OCI-LY3 (cell line): ENCODE measurements around the gene OR2L5.

Source experiments
- H2AFZ ChIP-seq: fragments of 200-600, 300-600 bp; shearing (Covaris generic); 2 replicates; pipeline ENCODE4 v1.6.0; 2014; ENCODE audit warnings: antibody characterized with exemption, low read depth, low read length
- H3K27ac ChIP-seq: fragments of 200-600, 300-600 bp; sonication (generic); 2 replicates; pipeline ENCODE4 v1.5.1; 2014; ENCODE audit warnings: mild to moderate bottlenecking, low read length, moderate library complexity, mixed read lengths
- H3K27me3 ChIP-seq: fragments of 200-600, 300-600 bp; sonication (generic); 2 replicates; pipeline ENCODE4 v1.6.1; 2014; ENCODE audit warnings: low read depth, low read length, mixed read lengths
- H3K36me3 ChIP-seq: fragments of 200-600, 300-600 bp; sonication (generic); replicated peaks from 2 replicates; pipeline ENCODE3; 2014; ENCODE audit warnings: low read depth, low read length, mixed read lengths
- H3K4me1 ChIP-seq: fragments of 300-600, 200-600 bp; sonication (generic); 2 replicates; pipeline ENCODE4 v1.6.1; 2014; ENCODE audit warnings: low read length, mixed read lengths
- H3K4me2 ChIP-seq: fragments of 200-600, 300-600 bp; sonication (generic); 2 replicates; pipeline ENCODE4 v1.6.1; 2014; ENCODE audit warnings: low read length, mixed read lengths
- H3K4me3 ChIP-seq: fragments of 300-600, 200-600 bp; sonication (generic); 2 replicates; pipeline ENCODE4 v1.5.1; 2014; ENCODE audit warnings: antibody characterized with exemption, mild to moderate bottlenecking, low read length, moderate library complexity
- H3K79me2 ChIP-seq: fragments of 300-600, 200-600 bp; shearing (Covaris generic); 2 replicates; pipeline ENCODE4 v1.6.1; 2014; ENCODE audit warnings: mild to moderate bottlenecking, low read length, mixed read lengths
- H3K9ac ChIP-seq: fragments of 300-600, 200-600 bp; shearing (Covaris generic); 2 replicates; pipeline ENCODE4 v1.6.0; 2014; ENCODE audit warnings: mild to moderate bottlenecking, low read length, moderate library complexity
- H3K9me3 ChIP-seq: fragments of 200-600, 300-600 bp; shearing (Covaris generic); 2 replicates; pipeline ENCODE4 v1.6.1; 2014; ENCODE audit warnings: low read length, mixed read lengths; ENCODE audit not compliant: insufficient read depth
- H4K20me1 ChIP-seq: fragments of 200-600, 300-600 bp; sonication (generic); 2 replicates; pipeline ENCODE4 v1.6.1; 2016; ENCODE audit warnings: low read length, mixed read lengths; ENCODE audit not compliant: insufficient read depth
- EZH2phosphoT487 ChIP-seq: fragments of 200-600 bp; shearing (Covaris generic); IDR thresholded peaks from 2 replicates; pipeline ENCODE4 v1.6.1; 2018; ENCODE audit warnings: antibody characterized with exemption, mixed run types, low read depth
- TF ChIP-seq, protein P1 (sequence below): fragments of 200-600, 300-600 bp; sonication (generic); IDR thresholded peaks from 2 replicates; pipeline ENCODE4 v1.5.1; 2014; ENCODE audit warnings: antibody characterized with exemption, low read length, low read depth

The OR2L5 gene

DNA sequence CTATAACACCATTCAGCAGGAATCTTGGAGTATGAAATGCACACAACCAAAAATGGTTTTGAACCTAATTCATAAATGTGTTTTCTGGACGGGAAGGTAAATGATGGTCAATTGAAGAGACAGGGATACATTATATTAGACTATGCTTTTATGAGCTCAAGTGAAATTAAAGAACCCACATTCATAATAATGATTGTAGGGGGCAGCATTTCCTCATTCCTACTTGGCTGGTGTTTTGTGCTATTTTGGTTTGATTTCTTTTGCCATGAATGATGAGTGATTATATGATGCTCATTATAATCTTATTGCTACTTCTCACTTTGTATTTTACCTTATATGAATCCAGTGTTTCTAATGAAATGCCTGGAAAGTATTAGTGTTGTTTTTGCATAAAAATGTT, 33.5 kb downstream of the OR2L5 start:
- Histone ChIP-seq H3K4me1 (no peaks in the 10 kb centered on the region), H3K9ac (no peak overlapping the region)
- TF ChIP-seq EZH2phosphoT487, result no peak
- TF ChIP-seq, protein P1, sequence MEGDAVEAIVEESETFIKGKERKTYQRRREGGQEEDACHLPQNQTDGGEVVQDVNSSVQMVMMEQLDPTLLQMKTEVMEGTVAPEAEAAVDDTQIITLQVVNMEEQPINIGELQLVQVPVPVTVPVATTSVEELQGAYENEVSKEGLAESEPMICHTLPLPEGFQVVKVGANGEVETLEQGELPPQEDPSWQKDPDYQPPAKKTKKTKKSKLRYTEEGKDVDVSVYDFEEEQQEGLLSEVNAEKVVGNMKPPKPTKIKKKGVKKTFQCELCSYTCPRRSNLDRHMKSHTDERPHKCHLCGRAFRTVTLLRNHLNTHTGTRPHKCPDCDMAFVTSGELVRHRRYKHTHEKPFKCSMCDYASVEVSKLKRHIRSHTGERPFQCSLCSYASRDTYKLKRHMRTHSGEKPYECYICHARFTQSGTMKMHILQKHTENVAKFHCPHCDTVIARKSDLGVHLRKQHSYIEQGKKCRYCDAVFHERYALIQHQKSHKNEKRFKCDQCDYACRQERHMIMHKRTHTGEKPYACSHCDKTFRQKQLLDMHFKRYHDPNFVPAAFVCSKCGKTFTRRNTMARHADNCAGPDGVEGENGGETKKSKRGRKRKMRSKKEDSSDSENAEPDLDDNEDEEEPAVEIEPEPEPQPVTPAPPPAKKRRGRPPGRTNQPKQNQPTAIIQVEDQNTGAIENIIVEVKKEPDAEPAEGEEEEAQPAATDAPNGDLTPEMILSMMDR, result no peak

DNA sequence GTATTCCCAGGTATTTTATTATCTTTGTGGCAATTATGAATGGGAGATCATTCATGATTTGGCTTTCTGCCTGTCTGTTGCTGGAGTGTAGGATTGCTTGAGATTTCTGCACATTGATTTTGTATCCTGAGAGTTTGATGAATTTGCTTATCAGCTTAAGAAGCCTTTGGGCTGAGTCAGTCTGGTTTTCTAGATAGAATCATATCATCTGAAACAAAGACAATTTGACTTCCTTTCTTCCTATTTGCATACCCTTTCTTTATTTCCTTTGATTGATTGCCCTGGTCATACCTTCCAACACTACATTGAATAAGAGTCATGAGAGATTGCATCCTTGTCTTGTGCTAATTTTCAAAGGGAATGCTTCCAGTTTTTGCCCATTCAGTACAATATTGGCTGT, 41.2 kb downstream of the OR2L5 start:
- H4K20me1 ChIP-seq, result no peaks in the 10 kb centered on the region
- H2AFZ ChIP-seq, result no peak overlapping the region
- no peaks in the 10 kb centered on the region for H3K36me3 ChIP-seq
- H3K9ac ChIP-seq, result no peak overlapping the region
- no peak overlapping the region for H3K4me3 ChIP-seq
- no peaks in the 10 kb centered on the region for H3K27me3 ChIP-seq
- no peaks in the 10 kb centered on the region for H3K4me1 ChIP-seq
- no peaks in the 10 kb centered on the region for H3K79me2 ChIP-seq
- no peaks in the 10 kb centered on the region for H3K9me3 ChIP-seq
- no peak overlapping the region for H3K4me2 ChIP-seq
- no peak for TF ChIP-seq EZH2phosphoT487
- TF ChIP-seq, protein P1, result no peak
- H3K27ac ChIP-seq, result no peak overlapping the region

More for the DNA sequence above, 33.5 kb downstream of the OR2L5 start:
- Histone ChIP-seq H2AFZ (no peak overlapping the region), H3K4me3 (no peak overlapping the region), H3K27ac (no peak overlapping the region), H4K20me1 (no peaks in the 10 kb centered on the region), H3K79me2 (no peaks in the 10 kb centered on the region), H3K36me3 (no peaks in the 10 kb centered on the region), H3K4me2 (no peak overlapping the region), H3K27me3 (no peaks in the 10 kb centered on the region), H3K9me3 (no peaks in the 10 kb centered on the region)

DNA sequence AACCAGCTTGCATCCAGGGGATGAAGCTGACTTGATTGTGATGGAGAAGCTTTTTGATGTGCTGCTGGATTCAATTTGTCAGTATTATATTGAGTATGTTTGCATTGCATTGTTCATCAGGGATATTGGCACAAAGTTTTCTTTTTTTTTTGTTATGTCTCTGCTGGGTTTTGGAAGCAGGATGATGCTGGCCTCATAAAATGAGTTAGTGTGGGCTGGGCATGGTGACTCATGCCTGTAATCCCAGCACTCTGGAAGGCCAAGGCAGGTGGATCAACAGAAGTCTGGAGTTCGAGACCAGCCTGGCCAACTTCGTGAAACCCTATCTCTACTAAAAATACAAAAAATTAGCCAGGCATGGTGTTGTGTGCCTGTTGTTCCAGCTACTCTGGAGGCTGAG, 41.8 kb downstream of the OR2L5 start:
- no peaks in the 10 kb centered on the region for H3K36me3 ChIP-seq
- no peak overlapping the region for H3K4me2 ChIP-seq
- no peak overlapping the region for H3K9ac ChIP-seq
- no peak overlapping the region for H2AFZ ChIP-seq
- H3K79me2 ChIP-seq, result no peaks in the 10 kb centered on the region
- H3K4me3 ChIP-seq, result no peak overlapping the region
- no peak overlapping the region for H3K27ac ChIP-seq
- H4K20me1 ChIP-seq, result no peaks in the 10 kb centered on the region
- no peak for TF ChIP-seq EZH2phosphoT487
- TF ChIP-seq, protein P1, result no peak
- no peaks in the 10 kb centered on the region for H3K4me1 ChIP-seq
- no peaks in the 10 kb centered on the region for H3K9me3 ChIP-seq
- H3K27me3 ChIP-seq, result no peaks in the 10 kb centered on the region

DNA sequence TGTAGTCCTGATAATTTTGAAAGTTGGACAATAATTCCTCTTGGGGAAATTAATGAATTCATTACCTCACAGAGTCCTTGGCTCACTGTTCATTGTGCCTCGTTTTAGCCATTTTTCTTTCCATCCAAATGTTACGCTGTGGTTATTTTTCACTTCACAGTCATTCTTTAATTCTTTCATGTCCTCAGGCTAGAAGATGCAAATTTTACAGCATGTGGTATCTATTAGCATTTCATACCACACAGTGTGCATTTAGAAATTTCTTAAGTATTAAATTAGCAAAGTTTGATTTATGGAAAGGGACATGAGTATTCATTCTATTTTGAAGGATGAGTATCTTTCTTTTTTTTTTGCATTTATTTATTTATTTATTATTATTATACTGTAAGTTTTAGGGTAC, 51.6 kb downstream of the OR2L5 start:
- no peak overlapping the region for H3K4me3 ChIP-seq
- TF ChIP-seq EZH2phosphoT487, result no peak
- TF ChIP-seq, protein P1, result no peak
- H3K27ac ChIP-seq, result no peak overlapping the region
- no peak overlapping the region for H3K9ac ChIP-seq
- no peaks in the 10 kb centered on the region for H3K4me1 ChIP-seq
- H2AFZ ChIP-seq, result no peak overlapping the region
- no peaks in the 10 kb centered on the region for H3K79me2 ChIP-seq
- no peak overlapping the region for H3K4me2 ChIP-seq
- no peaks in the 10 kb centered on the region for H3K27me3 ChIP-seq
- H4K20me1 ChIP-seq, result no peaks in the 10 kb centered on the region
- H3K9me3 ChIP-seq, result no peaks in the 10 kb centered on the region
- no peaks in the 10 kb centered on the region for H3K36me3 ChIP-seq
